Activated T-cell treated with anti-CD3 and anti-CD28 coated beads, Interleukin-2, amount 50 U/mL, for 4 hours (primary cell): ENCODE data around the gene TMEM30B. TPM values are rescaled to one million over a fixed set of nuclear protein-coding genes. Genes with fewer than 3 reads are reported as not detected.
"Not testable (repeated sequence)": the region's sequence is repeated elsewhere in the genome, so short reads cannot be mapped to it uniquely, and the experiment has no call there.

ENCODE experiments used
- ATAC-seq, 2 donors: fragments of 200-7000 bp; cut with Tn5 transposase; one replicate each; pipeline ENCODE4 v1.10.0; 2021
- DNase-seq: peaks from one replicate; pipeline ENCODE4 v3.0.0-alpha.2; 2020
- H3K27me3 Mint-ChIP-seq: one replicate; pipeline ENCODE4 v1.8.0; 2021; ENCODE audit warnings: low read depth, mixed read lengths
- H3K36me3 Mint-ChIP-seq: one replicate; pipeline ENCODE4 v1.8.0; 2022; ENCODE audit warnings: mixed read lengths; ENCODE audit not compliant: insufficient read depth
- H3K4me1 Mint-ChIP-seq: one replicate; pipeline ENCODE4 v1.8.0; 2021; ENCODE audit warnings: low read depth, mixed read lengths
- H3K4me3 Mint-ChIP-seq: one replicate; pipeline ENCODE4 v1.8.0; 2021; ENCODE audit warnings: mild to moderate bottlenecking, moderate library complexity, mixed read lengths
- H3K9me3 Mint-ChIP-seq: one replicate; pipeline ENCODE4 v1.8.0; 2021; ENCODE audit warnings: mixed read lengths
- total RNA-seq, 3 donors: library from RNA; stranded (reverse); gene quantifications; one replicate each; pipeline ENCODE4 v1.2.1, GENCODE V29; 2021

The TMEM30B gene
- total RNA-seq: 1 to 10 TPM; 1.1 to 1.5 (median 1.3) TPM

GRCh38 chr14:61281186-61281947 is at the start of gene TMEM30B:
Gene TMEM30B, minus strand, starts transcription at chr14:61281338. Its CDS starts 191 bp downstream, at chr14:61281147.
- Mint-ChIP-seq H3K9me3 (no peaks in the 10 kb centered on the region), H3K4me1 (peaks cover 29% of the 10 kb centered on the region), H3K4me3 (peak within 1 kb of the TSS; percentile 86), H3K36me3 (no peaks in the 10 kb centered on the region), H3K27me3 (peaks cover 2% of the 10 kb centered on the region)
- ATAC-seq (no peak), DNase-seq (peak; percentile 40)

GRCh38 chr14:61330511-61330910 is 49.4 kb upstream of the TMEM30B start:
- Mint-ChIP-seq H3K9me3 (no peaks in the 10 kb centered on the region), H3K4me1 (peaks cover 86% of the 10 kb centered on the region), H3K4me3 (peak overlapping the region; percentile 93), H3K27me3 (no peaks in the 10 kb centered on the region), H3K36me3 (peaks cover 28% of the 10 kb centered on the region)
- no peak for DNase-seq
- peak; percentile 58 to 63 for ATAC-seq

- Mint-ChIP-seq H3K27me3 (no peaks in the 10 kb centered on the region), H3K4me1 (peaks cover 87% of the 10 kb centered on the region), H3K36me3 (peaks cover 29% of the 10 kb centered on the region), H3K4me3 (peak overlapping the region; percentile 93), H3K9me3 (no peaks in the 10 kb centered on the region)
- ATAC-seq: no peak
- no peak for DNase-seq
Observed at GRCh38 chr14:61329478-61330051, 48.4 kb upstream of the TMEM30B start.

- H3K36me3 Mint-ChIP-seq: peaks cover 34% of the 10 kb centered on the region
- peak in 1 of 2 donors; percentile 33 for ATAC-seq
Observed at GRCh38 chr14:61328626-61329262, 47.6 kb upstream of the TMEM30B start.

GRCh38 chr14:61326847-61327246 is 45.7 kb upstream of the TMEM30B start:
- DNase-seq (no peak), ATAC-seq (no peak)
- H3K36me3 Mint-ChIP-seq: peaks cover 37% of the 10 kb centered on the region
- H3K27me3 Mint-ChIP-seq: no peaks in the 10 kb centered on the region
- H3K9me3 Mint-ChIP-seq: no peaks in the 10 kb centered on the region
- peak overlapping the region; percentile 93 for H3K4me3 Mint-ChIP-seq
- peaks cover 67% of the 10 kb centered on the region for H3K4me1 Mint-ChIP-seq

More at GRCh38 chr14:61328626-61329262, 47.6 kb upstream of the TMEM30B start:
- no peak for DNase-seq
- Mint-ChIP-seq H3K27me3 (no peaks in the 10 kb centered on the region), H3K4me3 (peak overlapping the region; percentile 93), H3K4me1 (peaks cover 83% of the 10 kb centered on the region), H3K9me3 (no peaks in the 10 kb centered on the region)

- no peaks in the 10 kb centered on the region for H3K27me3 Mint-ChIP-seq
- ATAC-seq: peak; percentile 10 to 11
- H3K9me3 Mint-ChIP-seq: no peaks in the 10 kb centered on the region
- H3K4me3 Mint-ChIP-seq: peak overlapping the region; percentile 93
- DNase-seq: no peak
- H3K4me1 Mint-ChIP-seq: peaks cover 64% of the 10 kb centered on the region
- H3K36me3 Mint-ChIP-seq: peaks cover 36% of the 10 kb centered on the region
Observed at GRCh38 chr14:61326146-61326545, 45.0 kb upstream of the TMEM30B start.

- no peaks in the 10 kb centered on the region for H3K9me3 Mint-ChIP-seq
- H3K27me3 Mint-ChIP-seq: no peaks in the 10 kb centered on the region
- ATAC-seq: no peak
- H3K36me3 Mint-ChIP-seq: peaks cover 36% of the 10 kb centered on the region
- no peak for DNase-seq
- peak overlapping the region; percentile 93 for H3K4me3 Mint-ChIP-seq
- H3K4me1 Mint-ChIP-seq: peaks cover 61% of the 10 kb centered on the region
Observed at GRCh38 chr14:61325166-61325565, 44.0 kb upstream of the TMEM30B start.

GRCh38 chr14:61323970-61324369 is 42.8 kb upstream of the TMEM30B start:
- Mint-ChIP-seq H3K36me3 (peaks cover 30% of the 10 kb centered on the region), H3K4me3 (peak overlapping the region; percentile 93)
- no peak for ATAC-seq

GRCh38 chr14:61322799-61323290 is 41.7 kb upstream of the TMEM30B start:
- ATAC-seq (peak; percentile 30 to 34), DNase-seq (peak; percentile 43)
- Mint-ChIP-seq H3K36me3 (peaks cover 26% of the 10 kb centered on the region), H3K27me3 (no peaks in the 10 kb centered on the region), H3K4me3 (peak overlapping the region; percentile 93), H3K9me3 (no peaks in the 10 kb centered on the region), H3K4me1 (peaks cover 41% of the 10 kb centered on the region)

More at GRCh38 chr14:61323970-61324369, 42.8 kb upstream of the TMEM30B start:
- H3K4me1 Mint-ChIP-seq: peaks cover 49% of the 10 kb centered on the region
- no peaks in the 10 kb centered on the region for H3K27me3 Mint-ChIP-seq
- H3K9me3 Mint-ChIP-seq: no peaks in the 10 kb centered on the region
- no peak for DNase-seq

- no peaks in the 10 kb centered on the region for H3K9me3 Mint-ChIP-seq
- no peaks in the 10 kb centered on the region for H3K27me3 Mint-ChIP-seq
- H3K4me3 Mint-ChIP-seq: peak overlapping the region; percentile 93
- no peak for DNase-seq
- H3K4me1 Mint-ChIP-seq: peaks cover 34% of the 10 kb centered on the region
- H3K36me3 Mint-ChIP-seq: peaks cover 23% of the 10 kb centered on the region
- ATAC-seq: peak; percentile 5 to 12
Observed at GRCh38 chr14:61322011-61322798, 41.1 kb upstream of the TMEM30B start.

- Mint-ChIP-seq H3K36me3 (peaks cover 18% of the 10 kb centered on the region), H3K9me3 (no peaks in the 10 kb centered on the region), H3K4me1 (peaks cover 27% of the 10 kb centered on the region), H3K4me3 (peak within 1 kb of the TSS; percentile 93), H3K27me3 (no peaks in the 10 kb centered on the region)
- DNase-seq (peak; percentile 81), ATAC-seq (peak; percentile 72 to 73)
Observed at GRCh38 chr14:61321385-61322010, 40.4 kb upstream of the TMEM30B start, which contains the start of gene PRKCH. Gene PRKCH, plus strand, starts transcription at chr14:61321579. Its CDS starts 523 bp downstream, at chr14:61322102.

- no peaks in the 10 kb centered on the region for H3K27me3 Mint-ChIP-seq
- H3K9me3 Mint-ChIP-seq: no peaks in the 10 kb centered on the region
- no peak for ATAC-seq
- H3K4me3 Mint-ChIP-seq: peak overlapping the region; percentile 75
- H3K4me1 Mint-ChIP-seq: peaks cover 21% of the 10 kb centered on the region
- H3K36me3 Mint-ChIP-seq: peaks cover 17% of the 10 kb centered on the region
- no peak for DNase-seq
Observed at GRCh38 chr14:61320806-61321384, 39.8 kb upstream of the TMEM30B start.

GRCh38 chr14:61320170-61320569 is 39.0 kb upstream of the TMEM30B start:
- not testable (repeated sequence) for H3K9me3 Mint-ChIP-seq, H3K4me3 Mint-ChIP-seq, ATAC-seq, H3K27me3 Mint-ChIP-seq, DNase-seq
- H3K36me3 Mint-ChIP-seq: peaks cover 11% of the 10 kb centered on the region
- H3K4me1 Mint-ChIP-seq: peaks cover 15% of the 10 kb centered on the region
